Ovary (tissue), 3 donors: ENCODE measurements around the gene CLIC5.

Source experiments
- POLR2A ChIP-seq: fragments of 450-650 bp; IDR thresholded peaks from one replicate; pipeline ENCODE4 v1.6.1; 2017; ENCODE audit warnings: antibody characterized with exemption, mild to moderate bottlenecking, moderate library complexity
- TF ChIP-seq, protein P1 (sequence below), 3 donors: fragments of 450-650 bp in 2 of 3; fragments of 200-600 bp in 1 of 3; IDR thresholded peaks; one replicate each; pipeline versions ENCODE4 v1.5.1 to v1.8.0; 2016 to 2022; ENCODE audit warnings: antibody characterized with exemption in 3 of 3, mild to moderate bottlenecking in 1 of 3
- donor health status: DM: no; HTN: no; CAD: no.

DNA sequence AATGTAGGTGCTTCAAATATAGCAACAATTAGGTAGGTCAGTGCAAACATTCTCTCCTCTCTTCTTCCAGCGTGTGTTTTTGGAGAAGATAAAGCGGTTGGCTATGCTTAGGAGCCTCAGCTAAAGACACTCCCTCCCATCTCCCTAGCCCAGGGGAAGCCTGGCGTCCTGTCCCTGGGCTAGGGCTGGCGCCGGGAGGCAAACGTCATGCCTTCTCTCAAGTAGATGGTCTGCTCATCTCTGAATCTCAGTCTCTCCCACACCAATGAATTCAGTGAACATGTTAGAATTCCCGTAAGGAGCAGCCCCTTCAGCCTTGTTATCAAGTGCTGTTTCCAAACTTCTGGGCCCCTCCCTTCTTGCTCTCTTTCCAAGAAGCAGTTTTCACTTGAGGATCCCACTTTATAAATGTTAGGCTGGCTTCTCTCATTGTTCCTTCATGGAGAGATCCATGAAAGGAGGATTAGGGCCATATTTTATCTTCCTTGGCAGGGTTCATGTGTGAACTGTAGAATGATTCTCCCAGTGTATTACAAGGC, 142.8 kb downstream of the CLIC5 start:
- TF ChIP-seq, protein P1, sequence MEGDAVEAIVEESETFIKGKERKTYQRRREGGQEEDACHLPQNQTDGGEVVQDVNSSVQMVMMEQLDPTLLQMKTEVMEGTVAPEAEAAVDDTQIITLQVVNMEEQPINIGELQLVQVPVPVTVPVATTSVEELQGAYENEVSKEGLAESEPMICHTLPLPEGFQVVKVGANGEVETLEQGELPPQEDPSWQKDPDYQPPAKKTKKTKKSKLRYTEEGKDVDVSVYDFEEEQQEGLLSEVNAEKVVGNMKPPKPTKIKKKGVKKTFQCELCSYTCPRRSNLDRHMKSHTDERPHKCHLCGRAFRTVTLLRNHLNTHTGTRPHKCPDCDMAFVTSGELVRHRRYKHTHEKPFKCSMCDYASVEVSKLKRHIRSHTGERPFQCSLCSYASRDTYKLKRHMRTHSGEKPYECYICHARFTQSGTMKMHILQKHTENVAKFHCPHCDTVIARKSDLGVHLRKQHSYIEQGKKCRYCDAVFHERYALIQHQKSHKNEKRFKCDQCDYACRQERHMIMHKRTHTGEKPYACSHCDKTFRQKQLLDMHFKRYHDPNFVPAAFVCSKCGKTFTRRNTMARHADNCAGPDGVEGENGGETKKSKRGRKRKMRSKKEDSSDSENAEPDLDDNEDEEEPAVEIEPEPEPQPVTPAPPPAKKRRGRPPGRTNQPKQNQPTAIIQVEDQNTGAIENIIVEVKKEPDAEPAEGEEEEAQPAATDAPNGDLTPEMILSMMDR (IDR thresholded peaks at IDR 0.05), result no peak
- TF ChIP-seq POLR2A, result no peak
